ENCODE results near the gene BRINP2.

Gene BRINP2

GRCh38 chr1:177219554-177220458, 49.0 kb downstream of the BRINP2 start:
- no peak for DNase-seq (ENCODE audit: low read depth)

GRCh38 chr1:177223359-177223758, 52.6 kb downstream of the BRINP2 start:
- DNase-seq (ENCODE audit: low read depth), result no peak

- no peak for DNase-seq (ENCODE audit: low read depth)
Measured at GRCh38 chr1:177227978-177228692, 57.4 kb downstream of the BRINP2 start.

- peak; percentile 13 for DNase-seq (ENCODE audit: low read depth)
Measured at GRCh38 chr1:177228693-177229065, 57.9 kb downstream of the BRINP2 start.

GRCh38 chr1:177229781-177230180, 59.0 kb downstream of the BRINP2 start:
- no peak for DNase-seq (ENCODE audit: low read depth)

GRCh38 chr1:177230228-177231016, 59.7 kb downstream of the BRINP2 start:
- DNase-seq (ENCODE audit: low read depth), result no peak

- no peak for DNase-seq (ENCODE audit: low read depth)
Measured at GRCh38 chr1:177235350-177235749, 64.6 kb downstream of the BRINP2 start.

- no peak for DNase-seq (ENCODE audit: low read depth)
Measured at GRCh38 chr1:177236962-177237361, 66.2 kb downstream of the BRINP2 start.

- DNase-seq (ENCODE audit: low read depth), result no peak
Measured at GRCh38 chr1:177238967-177239366, 68.2 kb downstream of the BRINP2 start.

GRCh38 chr1:177239792-177240191, 69.0 kb downstream of the BRINP2 start:
- no peak for DNase-seq (ENCODE audit: low read depth)

- no peak for DNase-seq (ENCODE audit: low read depth)
Measured at GRCh38 chr1:177243773-177244172, 73.0 kb downstream of the BRINP2 start.

GRCh38 chr1:177246710-177247580, 76.2 kb downstream of the BRINP2 start:
- no peak for DNase-seq (ENCODE audit: low read depth)

GRCh38 chr1:177247623-177248176, 76.9 kb downstream of the BRINP2 start:
- DNase-seq (ENCODE audit: low read depth), result no peak

GRCh38 chr1:177248258-177248657, 77.5 kb downstream of the BRINP2 start:
- no peak for DNase-seq (ENCODE audit: low read depth)

GRCh38 chr1:177249231-177249630, 78.5 kb downstream of the BRINP2 start:
- no peak for DNase-seq (ENCODE audit: low read depth)

- DNase-seq (ENCODE audit: low read depth), result no peak
Measured at GRCh38 chr1:177252877-177253276, 82.1 kb downstream of the BRINP2 start.

- peak; percentile 7 for DNase-seq (ENCODE audit: low read depth)
Measured at GRCh38 chr1:177255411-177255810, 84.7 kb downstream of the BRINP2 start.

- DNase-seq (ENCODE audit: low read depth), result peak; percentile 89
Measured at GRCh38 chr1:177256153-177257075, 85.7 kb downstream of the BRINP2 start.

- DNase-seq (ENCODE audit: low read depth), result no peak
Measured at GRCh38 chr1:177257128-177257527, 86.4 kb downstream of the BRINP2 start.

- DNase-seq (ENCODE audit: low read depth), result no peak
Measured at GRCh38 chr1:177257576-177257975, 86.8 kb downstream of the BRINP2 start.

All from EH (cell line).